Measurements from ENCODE around the gene EHMT1.

Gene EHMT1

DNA sequence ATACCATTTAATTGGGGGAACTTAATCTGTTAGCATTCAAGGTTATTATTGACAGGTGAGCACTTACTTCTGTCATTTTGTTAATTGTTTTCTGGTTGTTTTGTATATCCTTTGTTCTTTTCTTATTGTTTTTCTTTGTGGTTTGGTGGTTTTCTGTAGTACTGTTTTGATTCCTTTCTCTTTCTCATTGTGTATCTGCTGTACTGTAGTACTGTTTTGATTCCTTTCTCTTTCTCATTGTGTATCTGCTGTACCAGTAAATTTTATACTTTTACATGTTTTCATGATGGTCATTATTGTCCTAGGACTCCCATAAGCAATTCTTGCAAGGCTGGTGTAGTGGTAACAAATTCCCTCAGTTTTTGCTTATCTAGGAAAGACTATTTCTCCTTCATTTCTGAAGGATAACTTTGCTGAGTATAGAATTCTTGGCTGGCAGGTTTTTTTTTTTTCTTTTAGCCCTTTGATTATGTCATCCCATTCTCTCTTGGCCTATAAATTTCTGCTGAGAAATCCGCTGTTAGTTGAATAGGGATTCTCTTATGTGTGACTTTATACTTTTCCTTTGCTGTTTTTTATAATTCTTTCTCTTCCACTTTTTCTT is 234.7 kb downstream of the EHMT1 start:
- no peak for TF ChIP-seq FOXP2 (optimal IDR thresholded peaks at IDR 0.05; ENCODE audit: borderline replicate concordance, extremely low read depth, extremely low read length, insufficient read depth)
- TF ChIP-seq POLR2AphosphoS5 (IDR thresholded peaks at IDR 0.05; ENCODE audit: low read depth, low read length) = no peak

DNA sequence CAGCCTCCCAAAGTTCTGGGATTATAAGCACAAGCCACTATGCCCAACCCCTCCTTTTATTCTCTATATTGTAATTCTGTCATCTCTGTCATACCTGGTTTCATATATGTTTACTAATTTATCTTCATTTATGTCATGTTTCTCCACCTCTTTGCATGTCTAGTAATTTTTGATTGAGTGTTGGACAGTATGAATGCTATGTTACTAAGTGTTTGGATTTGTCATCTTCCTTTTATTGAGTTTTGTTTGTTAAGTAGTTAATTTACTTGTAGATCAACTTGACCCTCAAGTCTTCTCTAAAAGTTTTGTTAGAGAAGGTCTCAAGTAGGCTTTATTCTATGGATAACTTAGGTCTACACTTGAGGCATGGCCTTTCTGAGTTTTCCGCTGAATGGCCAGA is 241.6 kb downstream of the EHMT1 start:
- TF ChIP-seq SIN3A (IDR thresholded peaks at IDR 0.05; ENCODE audit: borderline replicate concordance, insufficient read depth, low read length) = no peak
- TF ChIP-seq FOXP2 (optimal IDR thresholded peaks at IDR 0.05; ENCODE audit: borderline replicate concordance, extremely low read depth, extremely low read length, insufficient read depth) = no peak
- no peak for TF ChIP-seq TAF1 (IDR thresholded peaks at IDR 0.05; ENCODE audit: borderline replicate concordance, insufficient read depth, low read length)
- TF ChIP-seq POLR2AphosphoS5 (IDR thresholded peaks at IDR 0.05; ENCODE audit: low read depth, low read length) = no peak
- TF ChIP-seq, protein P1, sequence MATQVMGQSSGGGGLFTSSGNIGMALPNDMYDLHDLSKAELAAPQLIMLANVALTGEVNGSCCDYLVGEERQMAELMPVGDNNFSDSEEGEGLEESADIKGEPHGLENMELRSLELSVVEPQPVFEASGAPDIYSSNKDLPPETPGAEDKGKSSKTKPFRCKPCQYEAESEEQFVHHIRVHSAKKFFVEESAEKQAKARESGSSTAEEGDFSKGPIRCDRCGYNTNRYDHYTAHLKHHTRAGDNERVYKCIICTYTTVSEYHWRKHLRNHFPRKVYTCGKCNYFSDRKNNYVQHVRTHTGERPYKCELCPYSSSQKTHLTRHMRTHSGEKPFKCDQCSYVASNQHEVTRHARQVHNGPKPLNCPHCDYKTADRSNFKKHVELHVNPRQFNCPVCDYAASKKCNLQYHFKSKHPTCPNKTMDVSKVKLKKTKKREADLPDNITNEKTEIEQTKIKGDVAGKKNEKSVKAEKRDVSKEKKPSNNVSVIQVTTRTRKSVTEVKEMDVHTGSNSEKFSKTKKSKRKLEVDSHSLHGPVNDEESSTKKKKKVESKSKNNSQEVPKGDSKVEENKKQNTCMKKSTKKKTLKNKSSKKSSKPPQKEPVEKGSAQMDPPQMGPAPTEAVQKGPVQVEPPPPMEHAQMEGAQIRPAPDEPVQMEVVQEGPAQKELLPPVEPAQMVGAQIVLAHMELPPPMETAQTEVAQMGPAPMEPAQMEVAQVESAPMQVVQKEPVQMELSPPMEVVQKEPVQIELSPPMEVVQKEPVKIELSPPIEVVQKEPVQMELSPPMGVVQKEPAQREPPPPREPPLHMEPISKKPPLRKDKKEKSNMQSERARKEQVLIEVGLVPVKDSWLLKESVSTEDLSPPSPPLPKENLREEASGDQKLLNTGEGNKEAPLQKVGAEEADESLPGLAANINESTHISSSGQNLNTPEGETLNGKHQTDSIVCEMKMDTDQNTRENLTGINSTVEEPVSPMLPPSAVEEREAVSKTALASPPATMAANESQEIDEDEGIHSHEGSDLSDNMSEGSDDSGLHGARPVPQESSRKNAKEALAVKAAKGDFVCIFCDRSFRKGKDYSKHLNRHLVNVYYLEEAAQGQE (IDR thresholded peaks at IDR 0.05; ENCODE audit: insufficient read depth in 1 of 2, low read depth in 2 of 2, low read length in 2 of 2) = no peak

DNA sequence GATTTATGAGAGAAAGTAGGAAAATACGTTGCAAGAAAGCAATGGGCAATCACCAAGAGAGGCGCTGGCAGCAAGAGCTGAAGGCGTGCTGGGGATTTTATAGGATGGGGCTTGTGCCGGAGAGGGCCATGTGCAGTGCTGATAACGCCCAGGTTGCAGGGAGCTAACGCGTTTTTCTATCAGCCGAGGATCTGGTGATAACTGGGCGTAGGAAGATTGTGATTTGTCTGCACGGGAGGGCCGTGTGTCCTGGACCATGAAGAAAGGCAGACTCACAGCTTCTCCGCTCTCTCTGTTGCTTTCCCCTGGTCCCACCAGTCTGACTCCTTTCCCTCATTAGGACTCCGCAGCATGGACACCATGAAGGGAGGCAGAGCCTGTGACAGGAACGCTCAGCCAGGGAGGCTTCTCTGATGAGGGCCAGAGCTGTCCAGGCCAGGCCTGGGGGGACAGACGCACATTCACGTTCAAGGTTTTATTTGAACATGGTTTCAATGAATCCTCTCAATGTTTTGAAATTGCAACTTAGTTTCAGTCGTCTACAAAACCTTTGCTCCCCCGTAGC is 246.9 kb downstream of the EHMT1 start:
- TF ChIP-seq FOXP2 (optimal IDR thresholded peaks at IDR 0.05; ENCODE audit: borderline replicate concordance, extremely low read depth, extremely low read length, insufficient read depth) (no peak), SIN3A (IDR thresholded peaks at IDR 0.05; ENCODE audit: borderline replicate concordance, insufficient read depth, low read length) (no peak), TAF1 (IDR thresholded peaks at IDR 0.05; ENCODE audit: borderline replicate concordance, insufficient read depth, low read length) (no peak), POLR2AphosphoS5 (IDR thresholded peaks at IDR 0.05; ENCODE audit: low read depth, low read length) (no peak)
- TF ChIP-seq, protein P1 (IDR thresholded peaks at IDR 0.05; ENCODE audit: insufficient read depth in 1 of 2, low read depth in 2 of 2, low read length in 2 of 2) = no peak

DNA sequence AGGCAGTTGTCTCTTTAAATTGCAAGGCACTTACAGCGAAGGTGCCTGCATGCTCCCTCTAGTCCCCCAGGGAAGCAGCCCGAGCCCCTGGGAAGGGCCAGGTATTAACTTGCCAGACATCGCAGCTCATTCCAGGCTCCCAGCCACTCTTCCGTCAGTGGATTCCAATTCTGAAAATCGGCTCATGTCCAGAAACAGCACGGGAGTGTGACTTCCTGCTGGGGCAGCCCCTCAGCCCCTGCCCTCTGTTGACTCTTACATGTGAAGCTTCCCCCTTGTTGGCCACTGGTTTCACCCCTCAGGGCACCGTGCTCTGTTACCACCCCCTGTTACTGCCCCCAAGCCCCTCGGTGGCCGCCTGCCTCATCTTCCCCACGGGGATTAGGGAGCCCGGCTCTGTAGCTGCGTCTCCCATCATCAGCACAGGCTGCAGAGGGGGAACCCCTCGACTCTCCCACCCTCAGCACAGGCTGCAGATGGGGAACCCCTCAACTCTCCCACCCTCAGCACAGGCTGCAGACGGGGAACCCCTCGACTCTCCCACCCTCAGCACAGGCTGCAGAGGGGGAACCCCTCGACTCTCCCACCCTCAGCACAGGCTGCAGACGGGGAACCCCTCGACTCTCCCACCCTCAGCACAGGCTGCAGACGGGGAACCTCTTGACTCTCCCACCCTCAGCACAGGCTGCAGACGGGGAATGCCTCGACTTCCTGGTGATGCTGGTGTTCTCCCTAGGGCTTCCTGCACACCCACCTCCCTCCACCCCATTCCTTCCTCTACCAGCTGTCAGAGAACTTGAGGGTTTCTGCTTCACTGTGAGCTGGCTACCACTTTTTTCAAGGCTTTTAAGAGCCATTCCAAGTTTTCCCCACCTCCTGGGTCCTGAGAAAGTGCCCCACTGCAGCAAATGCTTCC is 247.7 kb downstream of the EHMT1 start:
- TF ChIP-seq FOXP2 (optimal IDR thresholded peaks at IDR 0.05; ENCODE audit: borderline replicate concordance, extremely low read depth, extremely low read length, insufficient read depth) = no peak
- TF ChIP-seq, protein P1 (IDR thresholded peaks at IDR 0.05; ENCODE audit: insufficient read depth in 1 of 2, low read depth in 2 of 2, low read length in 2 of 2) = no peak
- no peak for TF ChIP-seq POLR2AphosphoS5 (IDR thresholded peaks at IDR 0.05; ENCODE audit: low read depth, low read length)
- TF ChIP-seq TAF1 (IDR thresholded peaks at IDR 0.05; ENCODE audit: borderline replicate concordance, insufficient read depth, low read length) = no peak
- TF ChIP-seq SIN3A (IDR thresholded peaks at IDR 0.05; ENCODE audit: borderline replicate concordance, insufficient read depth, low read length) = no peak

DNA sequence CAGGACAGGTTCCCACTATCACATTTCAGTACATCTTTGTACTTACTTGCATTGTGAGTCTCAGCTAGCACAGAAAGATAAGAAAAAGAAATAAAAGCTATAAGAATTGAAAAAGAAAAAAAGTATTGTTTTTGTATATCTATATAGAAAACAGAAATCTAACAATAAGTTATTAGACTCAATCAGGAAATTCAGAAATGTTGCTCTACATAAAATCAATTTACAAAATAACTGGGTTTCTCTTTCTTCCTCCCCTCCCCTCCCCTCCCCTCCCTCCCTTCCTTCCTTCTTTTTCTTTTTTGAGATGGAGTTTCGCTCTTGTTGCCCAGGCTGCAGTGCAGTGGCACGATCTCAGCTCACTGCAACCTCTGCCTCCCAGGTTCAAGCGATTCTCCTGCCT is 251.6 kb downstream of the EHMT1 start:
- TF ChIP-seq, protein P1 (IDR thresholded peaks at IDR 0.05; ENCODE audit: insufficient read depth in 1 of 2, low read depth in 2 of 2, low read length in 2 of 2) = no peak
- TF ChIP-seq FOXP2 (optimal IDR thresholded peaks at IDR 0.05; ENCODE audit: borderline replicate concordance, extremely low read depth, extremely low read length, insufficient read depth) = no peak
- TF ChIP-seq SIN3A (IDR thresholded peaks at IDR 0.05; ENCODE audit: borderline replicate concordance, insufficient read depth, low read length) = no peak
- TF ChIP-seq TAF1 (IDR thresholded peaks at IDR 0.05; ENCODE audit: borderline replicate concordance, insufficient read depth, low read length) = no peak
- TF ChIP-seq POLR2AphosphoS5 (IDR thresholded peaks at IDR 0.05; ENCODE audit: low read depth, low read length) = no peak
